NCI-H2196 (cell line): ENCODE data around the gene SLF1.
A peak's percentile ranks its signal among the peaks of the same experiment; 100 is the strongest.

Experiments
- DNase-seq: peaks from one replicate; lab custom pipeline; 2025; ENCODE audit not compliant: unreplicated experiment; lab: John Stamatoyannopoulos, UW

The SLF1 gene

GRCh38 chr5:94660506-94660905 is 42.0 kb downstream of the SLF1 start:
- DNase-seq: no peak

GRCh38 chr5:94661086-94661485 is 42.6 kb downstream of the SLF1 start:
- DNase-seq: no peak

GRCh38 chr5:94667937-94668336 is 49.5 kb downstream of the SLF1 start:
- no peak for DNase-seq

- no peak for DNase-seq
These were observed 52.3 kb downstream of the SLF1 start for GRCh38 chr5:94670726-94671125.

GRCh38 chr5:94672746-94673145 is 54.3 kb downstream of the SLF1 start:
- DNase-seq: no peak

GRCh38 chr5:94674490-94675382 is 56.3 kb downstream of the SLF1 start:
- DNase-seq: no peak

- DNase-seq: no peak
These were observed 57.6 kb downstream of the SLF1 start for GRCh38 chr5:94675965-94676618.

- no peak for DNase-seq
These were observed 64.5 kb downstream of the SLF1 start for GRCh38 chr5:94682814-94683520.

GRCh38 chr5:94689908-94690307 is 71.4 kb downstream of the SLF1 start:
- no peak for DNase-seq

- no peak for DNase-seq
These were observed 72.3 kb downstream of the SLF1 start for GRCh38 chr5:94690778-94691177.

- no peak for DNase-seq
These were observed 72.8 kb downstream of the SLF1 start for GRCh38 chr5:94691291-94691690.

- peak; percentile 58 for DNase-seq
These were observed 73.5 kb downstream of the SLF1 start for GRCh38 chr5:94691949-94692348.

- no peak for DNase-seq
These were observed 74.1 kb downstream of the SLF1 start for GRCh38 chr5:94692581-94692980.

GRCh38 chr5:94693043-94693822 is 74.8 kb downstream of the SLF1 start:
- DNase-seq: peak; percentile 29

GRCh38 chr5:94693845-94694370 is 75.4 kb downstream of the SLF1 start:
- no peak for DNase-seq

GRCh38 chr5:94694671-94695070 is 76.2 kb downstream of the SLF1 start:
- no peak for DNase-seq

GRCh38 chr5:94698197-94698596 is 79.7 kb downstream of the SLF1 start:
- no peak for DNase-seq

- DNase-seq: no peak
These were observed 81.1 kb downstream of the SLF1 start for GRCh38 chr5:94699562-94699961.

- no peak for DNase-seq
These were observed 82.1 kb downstream of the SLF1 start for GRCh38 chr5:94700592-94700991.

GRCh38 chr5:94702729-94703128 is 84.3 kb downstream of the SLF1 start:
- DNase-seq: peak; percentile 31

GRCh38 chr5:94705427-94705826 is 87.0 kb downstream of the SLF1 start:
- DNase-seq: no peak
